Uterus (tissue), 2 donors: ENCODE data around the gene CASP8AP2.

Source experiments
- POLR2A ChIP-seq, 2 donors: fragments of 450-650 bp; IDR thresholded peaks; one replicate each; pipeline ENCODE4 v1.6.1; 2016; ENCODE audit warnings: antibody characterized with exemption in 2 of 2, mild to moderate bottlenecking in 1 of 2, moderate library complexity in 1 of 2
- TF ChIP-seq, protein P1 (sequence below), 4 experiments: fragments of 200-600 bp in 2 of 4; fragments of 450-650 bp in 2 of 4; sonication (generic) in 2 of 4; IDR thresholded peaks; one replicate each; pipeline ENCODE4 v1.5.1; 2016 to 2019; ENCODE audit warnings: antibody characterized with exemption in 4 of 4, mild to moderate bottlenecking in 2 of 4, moderate library complexity in 1 of 4

DNA sequence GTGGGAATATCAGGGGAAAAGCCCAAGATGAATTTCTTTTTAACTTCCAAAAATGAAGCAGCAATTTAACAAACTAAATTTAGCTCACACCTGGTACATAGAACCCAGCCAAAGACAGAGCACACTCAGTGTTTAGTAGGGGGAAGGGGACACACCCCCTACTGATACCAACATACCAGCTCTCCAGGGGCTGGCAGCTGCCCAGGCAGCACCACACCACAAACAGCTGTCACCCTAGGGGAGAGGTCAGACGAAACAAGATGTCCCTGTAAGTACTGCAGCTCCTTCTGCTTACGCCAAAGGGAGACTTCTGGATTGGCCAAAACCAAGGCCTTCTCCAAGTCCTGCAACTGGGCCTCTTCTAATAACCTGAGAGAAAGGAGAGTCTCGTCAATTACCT lies 36.1 kb upstream of the CASP8AP2 start:
- TF ChIP-seq, protein P1, sequence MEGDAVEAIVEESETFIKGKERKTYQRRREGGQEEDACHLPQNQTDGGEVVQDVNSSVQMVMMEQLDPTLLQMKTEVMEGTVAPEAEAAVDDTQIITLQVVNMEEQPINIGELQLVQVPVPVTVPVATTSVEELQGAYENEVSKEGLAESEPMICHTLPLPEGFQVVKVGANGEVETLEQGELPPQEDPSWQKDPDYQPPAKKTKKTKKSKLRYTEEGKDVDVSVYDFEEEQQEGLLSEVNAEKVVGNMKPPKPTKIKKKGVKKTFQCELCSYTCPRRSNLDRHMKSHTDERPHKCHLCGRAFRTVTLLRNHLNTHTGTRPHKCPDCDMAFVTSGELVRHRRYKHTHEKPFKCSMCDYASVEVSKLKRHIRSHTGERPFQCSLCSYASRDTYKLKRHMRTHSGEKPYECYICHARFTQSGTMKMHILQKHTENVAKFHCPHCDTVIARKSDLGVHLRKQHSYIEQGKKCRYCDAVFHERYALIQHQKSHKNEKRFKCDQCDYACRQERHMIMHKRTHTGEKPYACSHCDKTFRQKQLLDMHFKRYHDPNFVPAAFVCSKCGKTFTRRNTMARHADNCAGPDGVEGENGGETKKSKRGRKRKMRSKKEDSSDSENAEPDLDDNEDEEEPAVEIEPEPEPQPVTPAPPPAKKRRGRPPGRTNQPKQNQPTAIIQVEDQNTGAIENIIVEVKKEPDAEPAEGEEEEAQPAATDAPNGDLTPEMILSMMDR (IDR thresholded peaks at IDR 0.05) = no peak
- no peak for TF ChIP-seq POLR2A (IDR thresholded peaks at IDR 0.05)
